GM12865 (cell line): ENCODE data around the gene PEX7.
"Not testable (repeated sequence)": the region's sequence is repeated elsewhere in the genome, so short reads cannot be mapped to it uniquely, and the experiment has no call there.

Source experiments
- DNase-seq: peaks from one replicate; pipeline ENCODE4 v3.0.0; 2010; ENCODE audit warnings: low read depth
- H3K4me3 ChIP-seq: 2 replicates; pipeline ENCODE4 v1.5.1; 2011; ENCODE audit warnings: mild to moderate bottlenecking, low read depth, low read length, control low read depth
- TF ChIP-seq, protein P1 (sequence below): IDR thresholded peaks from 2 replicates; pipeline ENCODE4 v1.5.1; 2011; ENCODE audit warnings: low read length, control low read depth, low read depth, inconsistent platforms; ENCODE audit not compliant: insufficient read depth; ENCODE audit errors: missing control alignments

PEX7 gene

DNA sequence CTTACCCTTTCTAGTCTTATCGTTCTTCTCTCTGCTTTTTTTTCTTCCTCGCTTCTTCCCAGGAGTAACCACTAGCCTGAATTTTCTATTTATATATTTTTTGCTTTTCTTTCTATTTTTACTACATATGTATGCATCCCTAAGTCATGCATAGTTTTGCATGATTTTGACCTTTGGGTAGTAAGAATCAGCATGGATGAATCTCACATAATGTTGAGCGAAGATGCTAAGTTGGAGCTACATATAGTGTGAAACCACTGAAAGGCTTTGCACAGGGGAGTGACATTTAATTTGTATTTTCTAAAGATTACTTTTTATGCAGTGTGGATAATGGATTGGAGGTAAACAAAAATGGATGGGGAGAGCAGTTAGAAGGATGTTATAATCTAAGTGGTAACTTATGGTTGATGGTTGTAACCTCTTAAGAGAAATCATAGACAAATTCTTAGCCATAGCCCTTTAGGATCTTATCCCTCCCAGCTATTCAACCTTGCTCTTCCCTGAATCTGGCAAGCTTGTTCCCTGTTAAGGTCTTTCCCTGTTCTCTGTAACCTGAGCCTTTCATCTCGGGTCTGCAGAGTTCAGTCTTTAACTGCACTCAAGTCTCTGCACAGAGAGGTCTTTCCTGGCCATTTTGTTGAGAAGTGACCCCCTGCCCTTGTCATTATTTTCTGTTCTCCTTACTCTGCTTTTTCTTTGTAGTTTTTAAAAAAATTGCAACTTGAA is 18.0 kb downstream of the PEX7 start:
- TF ChIP-seq, protein P1, sequence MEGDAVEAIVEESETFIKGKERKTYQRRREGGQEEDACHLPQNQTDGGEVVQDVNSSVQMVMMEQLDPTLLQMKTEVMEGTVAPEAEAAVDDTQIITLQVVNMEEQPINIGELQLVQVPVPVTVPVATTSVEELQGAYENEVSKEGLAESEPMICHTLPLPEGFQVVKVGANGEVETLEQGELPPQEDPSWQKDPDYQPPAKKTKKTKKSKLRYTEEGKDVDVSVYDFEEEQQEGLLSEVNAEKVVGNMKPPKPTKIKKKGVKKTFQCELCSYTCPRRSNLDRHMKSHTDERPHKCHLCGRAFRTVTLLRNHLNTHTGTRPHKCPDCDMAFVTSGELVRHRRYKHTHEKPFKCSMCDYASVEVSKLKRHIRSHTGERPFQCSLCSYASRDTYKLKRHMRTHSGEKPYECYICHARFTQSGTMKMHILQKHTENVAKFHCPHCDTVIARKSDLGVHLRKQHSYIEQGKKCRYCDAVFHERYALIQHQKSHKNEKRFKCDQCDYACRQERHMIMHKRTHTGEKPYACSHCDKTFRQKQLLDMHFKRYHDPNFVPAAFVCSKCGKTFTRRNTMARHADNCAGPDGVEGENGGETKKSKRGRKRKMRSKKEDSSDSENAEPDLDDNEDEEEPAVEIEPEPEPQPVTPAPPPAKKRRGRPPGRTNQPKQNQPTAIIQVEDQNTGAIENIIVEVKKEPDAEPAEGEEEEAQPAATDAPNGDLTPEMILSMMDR, result no peak
- H3K4me3 ChIP-seq, result no peak overlapping the region

DNA sequence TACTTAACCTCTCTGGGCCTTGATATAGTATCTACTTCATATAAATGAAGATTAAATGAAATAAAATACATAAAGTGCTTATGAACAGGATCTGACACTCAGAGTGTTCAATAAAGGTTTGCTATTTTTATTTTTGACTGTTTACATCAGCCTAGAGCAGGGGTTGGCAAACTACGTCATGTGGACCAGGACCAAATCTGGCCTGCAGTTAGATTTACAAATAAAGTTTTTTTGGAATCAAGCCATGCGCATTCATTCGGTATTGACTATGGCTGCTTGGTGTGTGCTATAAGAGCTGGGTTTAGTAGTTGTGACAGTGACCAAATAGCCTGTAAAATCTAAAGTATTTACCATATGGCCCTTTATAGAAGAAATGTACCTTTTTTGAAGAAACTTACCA is 20.8 kb downstream of the PEX7 start:
- no peak overlapping the region for H3K4me3 ChIP-seq
- TF ChIP-seq, protein P1, result no peak
- DNase-seq, result no peak

More for the DNA sequence above, 18.0 kb downstream of the PEX7 start:
- no peak for DNase-seq

DNA sequence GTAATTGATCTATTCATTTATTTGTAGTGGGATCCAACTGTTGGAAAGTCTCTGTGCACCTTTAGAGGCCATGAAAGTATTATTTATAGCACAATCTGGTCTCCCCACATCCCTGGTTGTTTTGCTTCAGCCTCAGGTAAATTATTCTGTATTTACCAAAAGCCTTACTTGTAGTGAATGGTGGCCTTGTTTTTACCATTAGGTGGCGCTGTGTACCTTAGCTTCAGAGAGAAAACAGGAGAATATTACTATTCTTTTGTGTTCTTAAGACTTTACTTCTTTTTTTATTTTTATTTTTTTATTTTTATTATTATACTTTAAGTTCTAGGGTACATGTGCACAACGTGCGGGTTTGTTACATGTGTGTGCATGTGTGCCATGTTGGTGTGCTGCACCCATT is 23.7 kb downstream of the PEX7 start:
- peak; percentile 65 for DNase-seq
- H3K4me3 ChIP-seq, result no peak overlapping the region
- TF ChIP-seq, protein P1, result peak; percentile 64

GRCh38 chr6:136846477-136846876 is 24.1 kb downstream of the PEX7 start:
- not testable (repeated sequence) for DNase-seq, H3K4me3 ChIP-seq

DNA sequence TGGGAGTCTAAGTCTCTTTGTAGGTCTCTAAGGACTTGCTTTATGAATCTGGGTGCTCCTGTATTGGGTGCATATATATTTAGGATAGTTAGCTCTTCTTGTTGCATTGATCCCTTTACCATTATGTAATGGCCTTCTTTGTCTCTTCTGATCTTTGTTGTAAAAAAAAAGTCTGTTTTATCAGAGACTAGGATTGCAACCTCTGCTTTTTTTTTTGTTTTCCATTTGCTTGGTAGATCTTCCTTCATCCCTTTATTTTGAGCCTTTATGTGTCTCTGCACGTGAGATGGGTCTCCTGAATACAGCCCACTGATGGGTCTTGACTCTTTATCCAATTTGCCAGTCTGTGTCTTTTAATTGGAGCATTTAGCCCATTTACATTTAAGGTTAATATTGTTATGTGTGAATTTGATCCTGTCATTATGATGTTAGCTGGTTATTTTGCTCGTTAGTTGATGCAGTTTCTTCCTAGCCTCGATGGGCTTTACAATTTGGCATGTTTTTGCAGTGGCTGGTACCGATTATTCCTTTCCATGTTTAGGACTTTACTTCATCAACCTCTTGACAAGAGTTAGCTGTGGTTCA is 27.7 kb downstream of the PEX7 start:
- not testable (repeated sequence) for H3K4me3 ChIP-seq, DNase-seq

DNA sequence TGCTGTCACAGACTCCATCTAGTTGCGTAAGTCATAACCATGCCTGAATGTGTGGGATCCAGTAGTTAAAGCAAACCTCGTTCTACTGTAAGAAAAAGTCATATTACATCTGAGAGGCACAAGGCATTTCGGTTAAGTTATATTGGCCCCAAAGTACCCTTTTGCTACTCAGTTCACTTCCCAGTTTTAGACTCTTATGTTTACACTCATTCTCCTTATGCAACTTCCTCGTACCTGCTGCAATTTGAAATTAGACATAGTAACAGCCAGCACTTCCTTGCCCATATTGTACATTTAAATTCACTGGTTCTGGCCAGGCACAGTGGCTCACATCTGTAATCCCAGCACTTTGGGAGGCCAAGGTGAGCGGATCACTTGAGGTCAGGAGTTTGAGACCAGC is 37.0 kb downstream of the PEX7 start:
- DNase-seq, result no peak
- no peak overlapping the region for H3K4me3 ChIP-seq
- TF ChIP-seq, protein P1, result no peak

GRCh38 chr6:136860043-136860442 is 37.7 kb downstream of the PEX7 start:
- TF ChIP-seq, protein P1, result no peak
- H3K4me3 ChIP-seq, result no peak overlapping the region
- DNase-seq, result no peak

- TF ChIP-seq, protein P1, result no peak
- no peak overlapping the region for H3K4me3 ChIP-seq
- no peak for DNase-seq
Observed at GRCh38 chr6:136862662-136863061, 40.3 kb downstream of the PEX7 start.
